Measurements from ENCODE around the gene MCC.

Gene MCC

DNA sequence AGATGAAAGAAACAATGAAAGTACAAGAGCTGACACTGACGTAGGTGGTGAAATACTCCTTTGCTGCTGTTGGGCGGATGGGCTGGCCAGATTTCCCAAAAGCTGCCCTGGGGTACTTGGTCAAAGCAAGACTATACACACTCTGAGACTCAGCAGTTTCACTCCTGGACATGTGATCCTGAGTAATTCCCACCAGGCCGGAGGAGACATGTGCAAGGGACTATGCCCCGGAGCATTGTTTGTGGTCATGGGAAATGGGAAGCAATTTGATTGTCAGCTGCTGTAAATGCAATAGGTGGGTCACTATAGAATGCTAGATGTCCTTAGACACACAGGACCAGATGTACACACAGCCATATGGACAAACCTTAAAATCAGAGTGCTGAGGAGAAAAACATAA, 395.6 kb downstream of the MCC start:
- TF ChIP-seq, protein P1, sequence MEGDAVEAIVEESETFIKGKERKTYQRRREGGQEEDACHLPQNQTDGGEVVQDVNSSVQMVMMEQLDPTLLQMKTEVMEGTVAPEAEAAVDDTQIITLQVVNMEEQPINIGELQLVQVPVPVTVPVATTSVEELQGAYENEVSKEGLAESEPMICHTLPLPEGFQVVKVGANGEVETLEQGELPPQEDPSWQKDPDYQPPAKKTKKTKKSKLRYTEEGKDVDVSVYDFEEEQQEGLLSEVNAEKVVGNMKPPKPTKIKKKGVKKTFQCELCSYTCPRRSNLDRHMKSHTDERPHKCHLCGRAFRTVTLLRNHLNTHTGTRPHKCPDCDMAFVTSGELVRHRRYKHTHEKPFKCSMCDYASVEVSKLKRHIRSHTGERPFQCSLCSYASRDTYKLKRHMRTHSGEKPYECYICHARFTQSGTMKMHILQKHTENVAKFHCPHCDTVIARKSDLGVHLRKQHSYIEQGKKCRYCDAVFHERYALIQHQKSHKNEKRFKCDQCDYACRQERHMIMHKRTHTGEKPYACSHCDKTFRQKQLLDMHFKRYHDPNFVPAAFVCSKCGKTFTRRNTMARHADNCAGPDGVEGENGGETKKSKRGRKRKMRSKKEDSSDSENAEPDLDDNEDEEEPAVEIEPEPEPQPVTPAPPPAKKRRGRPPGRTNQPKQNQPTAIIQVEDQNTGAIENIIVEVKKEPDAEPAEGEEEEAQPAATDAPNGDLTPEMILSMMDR (IDR thresholded peaks at IDR 0.05; ENCODE audit: borderline replicate concordance, control extremely low read depth, extremely low read depth, insufficient read depth, missing control alignments): no peak
- in situ Hi-C loops (cut with MboI; ENCODE audit: low sequenced_read_pairs, unreplicated experiment): no loop called here
- no peak for DNase-seq (ENCODE audit: low spot score)

DNA sequence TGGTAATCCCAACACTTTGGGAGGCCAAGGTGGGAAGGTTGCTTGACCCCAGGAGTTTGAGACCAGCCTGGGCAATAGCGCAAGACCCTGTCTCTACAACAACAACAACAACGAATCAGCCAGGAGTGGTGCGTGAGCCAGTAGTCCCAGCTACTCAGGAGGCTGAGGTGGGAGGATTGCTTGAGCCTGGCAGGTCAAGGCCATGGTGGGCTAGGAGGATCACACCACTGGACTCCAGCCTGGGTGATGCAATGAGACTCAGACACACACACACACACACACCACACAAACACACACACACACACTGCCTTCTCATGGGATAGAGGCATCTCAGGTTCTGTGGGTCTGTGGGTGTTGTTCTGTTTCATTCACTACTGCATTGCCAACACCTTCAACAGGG, 396.6 kb downstream of the MCC start:
- DNase-seq (ENCODE audit: low spot score): no peak
- TF ChIP-seq, protein P1 (IDR thresholded peaks at IDR 0.05; ENCODE audit: borderline replicate concordance, control extremely low read depth, extremely low read depth, insufficient read depth, missing control alignments): no peak
- in situ Hi-C loops (cut with MboI; ENCODE audit: low sequenced_read_pairs, unreplicated experiment): no loop called here

DNA sequence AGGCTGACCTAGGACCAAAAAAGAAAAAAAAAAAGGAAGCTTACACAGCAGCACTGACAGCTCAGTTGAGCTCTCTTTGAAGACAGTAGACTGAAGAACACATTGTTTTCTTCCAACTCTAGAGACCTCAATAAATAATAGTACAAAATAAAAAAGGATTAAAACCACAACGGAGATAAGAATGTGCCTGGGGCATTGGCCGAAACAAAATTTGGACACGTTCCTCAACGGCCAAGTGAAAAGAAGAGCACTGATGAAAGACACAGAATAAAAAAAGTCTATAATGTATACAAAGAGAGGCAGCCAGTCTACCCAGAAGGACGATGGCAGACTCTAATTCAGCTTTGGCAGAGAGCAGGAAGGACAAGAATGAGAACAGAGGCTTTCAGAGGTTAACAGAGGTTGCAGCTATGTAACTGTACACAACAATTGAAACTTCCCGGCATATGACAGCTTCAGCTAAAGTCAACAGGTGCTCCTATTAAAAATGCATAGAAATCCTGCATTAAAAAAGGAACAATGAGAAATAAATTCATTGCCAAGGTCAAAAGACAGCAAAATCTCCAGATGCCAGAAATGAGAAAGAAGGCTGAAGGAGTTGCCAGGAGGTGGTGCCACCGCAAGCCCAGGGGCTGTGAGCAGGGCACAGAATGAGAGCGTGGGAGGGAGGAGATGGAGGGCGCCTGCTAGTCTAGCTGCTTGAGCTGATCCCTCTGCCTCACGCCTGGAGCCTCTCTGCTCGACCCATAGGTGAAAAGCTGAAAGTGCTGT, 397.7 kb downstream of the MCC start:
- TF ChIP-seq, protein P1 (IDR thresholded peaks at IDR 0.05; ENCODE audit: borderline replicate concordance, control extremely low read depth, extremely low read depth, insufficient read depth, missing control alignments): no peak
- DNase-seq (ENCODE audit: low spot score): no peak
- in situ Hi-C loops (cut with MboI; ENCODE audit: low sequenced_read_pairs, unreplicated experiment): no loop called here

DNA sequence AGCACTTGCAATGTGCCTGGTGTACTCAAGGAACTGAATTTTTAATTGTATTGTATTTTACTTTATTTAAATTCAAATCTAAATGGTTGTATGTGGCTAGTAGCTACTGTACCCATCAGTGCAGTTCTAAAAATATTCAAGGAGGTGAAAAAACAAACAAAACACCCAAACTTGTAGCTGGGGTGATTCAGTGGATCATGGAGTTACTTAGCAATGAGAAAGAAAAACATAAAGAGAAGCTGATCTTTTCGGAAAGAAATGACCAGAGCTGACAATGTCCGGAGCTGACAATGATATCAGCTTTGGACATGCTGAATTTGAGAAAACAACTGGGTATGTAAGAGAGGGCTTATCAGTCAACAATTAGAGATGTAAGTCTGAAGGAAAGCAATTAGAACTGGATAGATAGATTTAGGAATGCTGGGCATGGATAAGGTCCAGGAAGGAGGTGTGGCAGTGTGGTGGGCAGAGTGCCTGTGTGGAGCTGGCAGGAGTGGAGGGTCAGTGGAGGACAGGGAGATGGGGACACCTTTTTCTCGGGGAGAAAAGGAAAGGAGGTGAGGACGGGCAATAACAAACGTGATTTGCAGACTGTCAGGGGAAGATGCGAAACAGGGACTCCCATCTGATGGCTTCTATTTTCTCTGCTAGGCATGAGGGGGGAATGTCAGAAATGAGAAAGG, 398.5 kb downstream of the MCC start:
- in situ Hi-C loops (cut with MboI; ENCODE audit: low sequenced_read_pairs, unreplicated experiment): no loop called here
- DNase-seq (ENCODE audit: low spot score): no peak
- TF ChIP-seq, protein P1 (IDR thresholded peaks at IDR 0.05; ENCODE audit: borderline replicate concordance, control extremely low read depth, extremely low read depth, insufficient read depth, missing control alignments): no peak

DNA sequence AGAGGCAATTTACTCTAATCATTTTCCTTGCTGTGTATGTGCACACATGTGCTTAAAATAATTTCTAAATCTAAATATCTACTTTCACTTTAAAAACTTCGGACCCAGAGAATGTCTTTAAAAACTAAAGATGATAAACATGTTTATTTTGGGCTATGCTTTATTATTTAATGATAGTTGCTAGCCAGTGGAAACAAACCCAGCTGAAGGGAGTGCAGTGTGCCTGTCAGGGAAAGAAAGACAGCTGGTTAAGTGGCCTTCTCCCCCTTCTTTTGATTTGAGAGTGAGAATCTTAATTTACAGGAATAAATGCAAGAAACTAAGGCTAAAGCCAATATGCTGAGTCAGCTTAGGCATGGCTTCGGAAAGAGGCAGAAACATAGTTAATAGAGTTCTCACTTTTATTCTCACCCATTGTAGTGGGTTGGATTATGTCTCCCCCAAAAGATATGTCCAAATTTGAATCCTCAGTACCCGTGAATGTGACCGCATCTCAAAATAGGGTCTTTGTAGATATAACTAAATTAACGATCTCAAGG, 400.2 kb downstream of the MCC start:
- TF ChIP-seq, protein P1 (IDR thresholded peaks at IDR 0.05; ENCODE audit: borderline replicate concordance, control extremely low read depth, extremely low read depth, insufficient read depth, missing control alignments): no peak
- in situ Hi-C loops (cut with MboI; ENCODE audit: low sequenced_read_pairs, unreplicated experiment): no loop called here
- DNase-seq (ENCODE audit: low spot score): no peak

DNA sequence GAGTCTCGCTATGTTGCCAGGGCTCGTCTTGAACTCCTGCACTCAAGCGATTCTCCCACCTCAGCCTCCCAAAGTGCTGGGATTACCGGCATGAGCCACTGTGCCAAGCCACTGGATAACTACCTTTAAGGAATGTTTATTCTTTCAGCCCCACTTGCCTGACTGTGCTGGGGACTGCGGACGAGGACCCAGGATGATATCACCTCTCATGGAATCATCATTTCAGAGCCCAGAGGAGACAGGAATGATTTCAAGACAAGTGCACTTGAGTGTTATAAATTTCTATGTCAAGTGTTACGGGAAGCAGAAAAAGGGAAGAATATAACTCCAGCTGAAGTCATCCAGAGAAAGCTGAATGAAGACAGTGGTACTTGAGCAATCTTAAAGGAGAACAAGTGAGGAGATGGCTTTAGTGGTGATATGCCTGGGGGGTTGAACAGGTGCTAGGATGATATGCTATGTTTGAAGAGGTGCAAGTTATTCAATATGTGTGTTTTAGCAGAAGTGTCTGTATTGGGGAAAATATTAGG, 402.3 kb downstream of the MCC start:
- DNase-seq (ENCODE audit: low spot score): no peak
- TF ChIP-seq, protein P1 (IDR thresholded peaks at IDR 0.05; ENCODE audit: borderline replicate concordance, control extremely low read depth, extremely low read depth, insufficient read depth, missing control alignments): no peak
- in situ Hi-C loops (cut with MboI; ENCODE audit: low sequenced_read_pairs, unreplicated experiment): no loop called here

Data from GM13976 (cell line).